Karpas-422 (cell line): ENCODE data around the gene AKAP8L. TPM values are rescaled to one million over a fixed set of nuclear protein-coding genes. Genes with fewer than 3 reads are reported as not detected.
A peak's percentile ranks its signal among the peaks of the same experiment; 100 is the strongest.
"Not testable (repeated sequence)": the region's sequence is repeated elsewhere in the genome, so short reads cannot be mapped to it uniquely, and the experiment has no call there.

ENCODE experiments used
- DNase-seq: peaks from one replicate; pipeline ENCODE4 v3.0.0-alpha.2; 2015
- H2AFZ ChIP-seq: fragments of 200-600 bp; sonication (generic); 2 replicates; pipeline ENCODE4 v1.6.1; 2014; ENCODE audit warnings: antibody characterized with exemption, low read length, mixed read lengths
- H3K27ac ChIP-seq: fragments of 200-600 bp; sonication (generic); 2 replicates; pipeline ENCODE4 v1.5.1; 2014; ENCODE audit warnings: mild to moderate bottlenecking, low read length, moderate library complexity
- H3K27me3 ChIP-seq: fragments of 200-600 bp; sonication (generic); 2 replicates; pipeline ENCODE4 v1.6.1; 2014; ENCODE audit warnings: low read length, mixed read lengths
- H3K36me3 ChIP-seq: fragments of 200-600 bp; sonication (generic); 2 replicates; pipeline ENCODE4 v1.6.1; 2014; ENCODE audit warnings: low read length, mixed read lengths; ENCODE audit not compliant: insufficient read depth
- H3K4me1 ChIP-seq: fragments of 200-600 bp; sonication (generic); 2 replicates; pipeline ENCODE4 v1.6.1; 2014; ENCODE audit warnings: mild to moderate bottlenecking, low read length, mixed read lengths
- H3K4me2 ChIP-seq: fragments of 200-600 bp; sonication (generic); 2 replicates; pipeline ENCODE4 v1.6.1; 2014; ENCODE audit warnings: low read length, low read depth, mild to moderate bottlenecking; ENCODE audit not compliant: poor library complexity, severe bottlenecking
- H3K4me3 ChIP-seq: fragments of 200-600 bp; sonication (generic); 2 replicates; pipeline ENCODE4 v1.5.1; 2014; ENCODE audit warnings: mild to moderate bottlenecking, antibody characterized with exemption, low read length, mixed read lengths
- H3K79me2 ChIP-seq: fragments of 200-600 bp; sonication (generic); 2 replicates; pipeline ENCODE4 v1.6.1; 2014; ENCODE audit warnings: mild to moderate bottlenecking, low read length, mixed read lengths
- H3K9ac ChIP-seq: fragments of 200-600 bp; sonication (generic); 2 replicates; pipeline ENCODE4 v1.6.0; 2014; ENCODE audit warnings: low read length
- H3K9me2 ChIP-seq: fragments of 200-600 bp; sonication (generic), shearing (Covaris generic); replicated peaks from 2 replicates; pipeline ENCODE4 v1.6.0; 2014; ENCODE audit warnings: mild to moderate bottlenecking, low read length, moderate library complexity; ENCODE audit not compliant: insufficient read depth
- H3K9me3 ChIP-seq: fragments of 300-700, 200-600 bp; sonication (generic); 2 replicates; pipeline ENCODE4 v1.6.1; 2014; ENCODE audit warnings: low read length, mixed read lengths
- H4K20me1 ChIP-seq: fragments of 200-600 bp; sonication (generic); 2 replicates; pipeline ENCODE4 v1.6.1; 2014; ENCODE audit warnings: mild to moderate bottlenecking, antibody characterized with exemption, low read length, low read depth; ENCODE audit not compliant: insufficient read depth
- total RNA-seq: library from RNA; depleted of rRNA; stranded (reverse); fragments of >200 nt; shearing (Covaris generic); gene quantifications from 2 replicates; pipeline ENCODE4 v1.2.3, GENCODE V29; 2014; ENCODE audit warnings: low replicate concordance

Gene AKAP8L
- total RNA-seq, 1 experiment from 2014 or later: 82.4 TPM

GRCh38 chr19:15397236-15397635, 21.6 kb downstream of the AKAP8L start:
- Histone ChIP-seq H3K4me3 (no peak overlapping the region), H3K9me3 (no peaks in the 10 kb centered on the region), H3K4me2 (no peak overlapping the region), H3K79me2 (peaks cover 42% of the 10 kb centered on the region), H3K27me3 (no peaks in the 10 kb centered on the region), H3K4me1 (no peaks in the 10 kb centered on the region), H4K20me1 (peaks cover 3% of the 10 kb centered on the region; the same call in 1 of the 2 replicates), H3K9me2 (no peaks in the 10 kb centered on the region), H3K36me3 (peaks cover 17% of the 10 kb centered on the region), H3K9ac (no peak overlapping the region), H2AFZ (no peak overlapping the region), H3K27ac (no peak overlapping the region)
- no peak for DNase-seq

- no peaks in the 10 kb centered on the region for H3K27me3 ChIP-seq
- no peak overlapping the region for H3K27ac ChIP-seq
- no peaks in the 10 kb centered on the region for H3K9me2 ChIP-seq
- no peak overlapping the region for H3K4me2 ChIP-seq
- peaks cover 17% of the 10 kb centered on the region for H3K36me3 ChIP-seq
- DNase-seq: no peak
- no peak overlapping the region for H3K9ac ChIP-seq
- H4K20me1 ChIP-seq: no peaks in the 10 kb centered on the region
- no peaks in the 10 kb centered on the region for H3K4me1 ChIP-seq
- H3K9me3 ChIP-seq: no peaks in the 10 kb centered on the region
- no peak overlapping the region for H3K4me3 ChIP-seq
- no peak overlapping the region for H2AFZ ChIP-seq
- peaks cover 41% of the 10 kb centered on the region for H3K79me2 ChIP-seq
Measured at GRCh38 chr19:15396436-15396835, 22.4 kb downstream of the AKAP8L start.

- Histone ChIP-seq H3K79me2 (peaks cover 45% of the 10 kb centered on the region), H3K36me3 (peaks cover 18% of the 10 kb centered on the region)
- H3K27me3 ChIP-seq, H3K4me3 ChIP-seq, H3K9ac ChIP-seq, H3K4me2 ChIP-seq, DNase-seq, H4K20me1 ChIP-seq, H3K9me2 ChIP-seq, H3K9me3 ChIP-seq, H2AFZ ChIP-seq, H3K4me1 ChIP-seq, H3K27ac ChIP-seq: not testable (repeated sequence)
Measured at GRCh38 chr19:15395251-15395650, 23.5 kb downstream of the AKAP8L start.

- Histone ChIP-seq H2AFZ (no peak overlapping the region), H3K79me2 (peaks cover 51% of the 10 kb centered on the region), H3K27ac (no peak overlapping the region), H3K4me3 (no peak overlapping the region), H4K20me1 (no peaks in the 10 kb centered on the region), H3K27me3 (no peaks in the 10 kb centered on the region), H3K9me2 (no peaks in the 10 kb centered on the region), H3K9ac (no peak overlapping the region), H3K36me3 (peaks cover 23% of the 10 kb centered on the region), H3K4me2 (no peak overlapping the region), H3K9me3 (no peaks in the 10 kb centered on the region), H3K4me1 (no peaks in the 10 kb centered on the region)
- no peak for DNase-seq
Measured at GRCh38 chr19:15394426-15394825, 24.4 kb downstream of the AKAP8L start.

GRCh38 chr19:15393963-15394362, 24.8 kb downstream of the AKAP8L start:
- H3K9me3 ChIP-seq: no peaks in the 10 kb centered on the region
- no peak overlapping the region for H3K4me2 ChIP-seq
- H3K27ac ChIP-seq: no peak overlapping the region
- no peaks in the 10 kb centered on the region for H3K9me2 ChIP-seq
- DNase-seq: no peak
- H3K4me3 ChIP-seq: no peak overlapping the region
- no peak overlapping the region for H2AFZ ChIP-seq
- peaks cover 54% of the 10 kb centered on the region for H3K79me2 ChIP-seq
- no peak overlapping the region for H3K9ac ChIP-seq
- H3K36me3 ChIP-seq: peaks cover 23% of the 10 kb centered on the region
- H3K4me1 ChIP-seq: no peaks in the 10 kb centered on the region
- no peaks in the 10 kb centered on the region for H4K20me1 ChIP-seq
- no peaks in the 10 kb centered on the region for H3K27me3 ChIP-seq

GRCh38 chr19:15390814-15391213, 28.0 kb downstream of the AKAP8L start:
- H3K4me3 ChIP-seq: no peak overlapping the region
- H3K9me3 ChIP-seq: no peaks in the 10 kb centered on the region
- no peaks in the 10 kb centered on the region for H3K4me1 ChIP-seq
- no peak overlapping the region for H2AFZ ChIP-seq
- H3K4me2 ChIP-seq: no peak overlapping the region
- DNase-seq: no peak
- no peaks in the 10 kb centered on the region for H3K9me2 ChIP-seq
- no peak overlapping the region for H3K27ac ChIP-seq
- H4K20me1 ChIP-seq: no peaks in the 10 kb centered on the region
- H3K79me2 ChIP-seq: peaks cover 65% of the 10 kb centered on the region
- H3K36me3 ChIP-seq: peaks cover 19% of the 10 kb centered on the region
- no peak overlapping the region for H3K9ac ChIP-seq
- H3K27me3 ChIP-seq: no peaks in the 10 kb centered on the region

- Histone ChIP-seq H3K27me3 (no peaks in the 10 kb centered on the region), H3K9me2 (no peaks in the 10 kb centered on the region), H3K36me3 (peaks cover 6% of the 10 kb centered on the region; the same call in 1 of the 2 replicates), H3K4me2 (peak overlapping the region; percentile 90), H2AFZ (no peak overlapping the region), H3K9me3 (no peaks in the 10 kb centered on the region), H3K79me2 (peaks cover 43% of the 10 kb centered on the region), H3K4me1 (peaks cover 49% of the 10 kb centered on the region), H4K20me1 (peaks cover 7% of the 10 kb centered on the region; the same call in 1 of the 2 replicates), H3K4me3 (no peak overlapping the region), H3K27ac (peak overlapping the region; percentile 43), H3K9ac (no peak overlapping the region)
- no peak for DNase-seq
Measured at GRCh38 chr19:15381864-15382263, 36.9 kb downstream of the AKAP8L start.

- peak overlapping the region; percentile 43 for H3K27ac ChIP-seq
- peaks cover 45% of the 10 kb centered on the region for H3K79me2 ChIP-seq
- no peaks in the 10 kb centered on the region for H3K9me2 ChIP-seq
- peaks cover 53% of the 10 kb centered on the region for H3K4me1 ChIP-seq
- no peak overlapping the region for H2AFZ ChIP-seq
- H3K9me3 ChIP-seq: no peaks in the 10 kb centered on the region
- peak overlapping the region; percentile 90 for H3K4me2 ChIP-seq
- peak overlapping the region; percentile 83 for H3K4me3 ChIP-seq
- peak overlapping the region; percentile 78 for H3K9ac ChIP-seq
- H4K20me1 ChIP-seq: peaks cover 7% of the 10 kb centered on the region; the same call in 1 of the 2 replicates
- H3K27me3 ChIP-seq: no peaks in the 10 kb centered on the region
- no peak for DNase-seq
- H3K36me3 ChIP-seq: peaks cover 5% of the 10 kb centered on the region; the same call in 1 of the 2 replicates
Measured at GRCh38 chr19:15381429-15381828, 37.4 kb downstream of the AKAP8L start.
